HG03045 (cell line): ENCODE data around the gene SNAP47.

Experiments used
- ATAC-seq: cut with Tn5 transposase; IDR thresholded peaks from one replicate; pipeline ENCODE4 v1.9.1; 2021; ENCODE audit warnings: mild to moderate bottlenecking, moderate library complexity; ENCODE audit not compliant: unreplicated experiment

Gene SNAP47

GRCh38 chr1:227781314-227781930 is 46.2 kb downstream of the SNAP47 start:
- ATAC-seq, result no peak

GRCh38 chr1:227782226-227782625 is 47.0 kb downstream of the SNAP47 start:
- ATAC-seq, result no peak

- ATAC-seq, result no peak
These were observed 50.0 kb downstream of the SNAP47 start for GRCh38 chr1:227785094-227785804.

- no peak for ATAC-seq
These were observed 50.8 kb downstream of the SNAP47 start for GRCh38 chr1:227785805-227786671.

GRCh38 chr1:227786673-227787512 is 51.7 kb downstream of the SNAP47 start:
- no peak for ATAC-seq

- ATAC-seq, result peak; percentile 94
These were observed 52.5 kb downstream of the SNAP47 start for GRCh38 chr1:227787513-227788270.

- ATAC-seq, result peak; percentile 59
These were observed 53.2 kb downstream of the SNAP47 start for GRCh38 chr1:227788271-227789083.

- ATAC-seq, result no peak
These were observed 54.1 kb downstream of the SNAP47 start for GRCh38 chr1:227789084-227790033.

- no peak for ATAC-seq
These were observed 54.8 kb downstream of the SNAP47 start for GRCh38 chr1:227790034-227790400.

GRCh38 chr1:227790868-227791267 is 55.6 kb downstream of the SNAP47 start:
- ATAC-seq, result no peak

- no peak for ATAC-seq
These were observed 56.3 kb downstream of the SNAP47 start for GRCh38 chr1:227791425-227792143.

- no peak for ATAC-seq
These were observed 57.2 kb downstream of the SNAP47 start for GRCh38 chr1:227792216-227793078.

- ATAC-seq, result no peak
These were observed 58.1 kb downstream of the SNAP47 start for GRCh38 chr1:227793079-227793947.

GRCh38 chr1:227793948-227794816 is 58.9 kb downstream of the SNAP47 start:
- no peak for ATAC-seq

- ATAC-seq, result no peak
These were observed 59.6 kb downstream of the SNAP47 start for GRCh38 chr1:227794817-227795192.
